Duodenal mucosa (tissue), 2 donors: ENCODE data around the gene DNASE1L3.

Experiments
- H3K27ac ChIP-seq: one replicate; pipeline ENCODE4 v1.7.0; 2013; ENCODE audit warnings: low read depth, low read length
- H3K27me3 ChIP-seq, 2 donors: one replicate each; pipeline ENCODE4 v1.7.0; 2013; ENCODE audit warnings: low read length in 2 of 2, control low read depth in 1 of 2; ENCODE audit not compliant: insufficient read depth in 2 of 2, control insufficient read depth in 1 of 2
- H3K36me3 ChIP-seq, 2 donors: one replicate each; pipeline ENCODE4 v1.7.0; 2013; ENCODE audit warnings: low read length in 2 of 2, control low read depth in 1 of 2; ENCODE audit not compliant: insufficient read depth in 2 of 2, control insufficient read depth in 1 of 2
- H3K4me1 ChIP-seq, 2 donors: one replicate each; pipeline ENCODE4 v1.7.0; 2013; ENCODE audit warnings: low read length in 2 of 2, control low read depth in 1 of 2; ENCODE audit not compliant: insufficient read depth in 2 of 2, control insufficient read depth in 1 of 2
- H3K4me3 ChIP-seq, 2 donors: one replicate each; pipeline ENCODE4 v1.7.0; 2013; ENCODE audit warnings: low read length in 2 of 2, low read depth in 1 of 2
- H3K9ac ChIP-seq, 2 donors: one replicate each; pipeline ENCODE4 v1.7.0; 2013; ENCODE audit warnings: low read length in 2 of 2, low read depth in 1 of 2
- H3K9me3 ChIP-seq, 2 donors: one replicate each; pipeline ENCODE4 v1.7.0; 2013; ENCODE audit warnings: low read length in 2 of 2, control low read depth in 1 of 2; ENCODE audit not compliant: control insufficient read depth in 1 of 2

Gene DNASE1L3

DNA sequence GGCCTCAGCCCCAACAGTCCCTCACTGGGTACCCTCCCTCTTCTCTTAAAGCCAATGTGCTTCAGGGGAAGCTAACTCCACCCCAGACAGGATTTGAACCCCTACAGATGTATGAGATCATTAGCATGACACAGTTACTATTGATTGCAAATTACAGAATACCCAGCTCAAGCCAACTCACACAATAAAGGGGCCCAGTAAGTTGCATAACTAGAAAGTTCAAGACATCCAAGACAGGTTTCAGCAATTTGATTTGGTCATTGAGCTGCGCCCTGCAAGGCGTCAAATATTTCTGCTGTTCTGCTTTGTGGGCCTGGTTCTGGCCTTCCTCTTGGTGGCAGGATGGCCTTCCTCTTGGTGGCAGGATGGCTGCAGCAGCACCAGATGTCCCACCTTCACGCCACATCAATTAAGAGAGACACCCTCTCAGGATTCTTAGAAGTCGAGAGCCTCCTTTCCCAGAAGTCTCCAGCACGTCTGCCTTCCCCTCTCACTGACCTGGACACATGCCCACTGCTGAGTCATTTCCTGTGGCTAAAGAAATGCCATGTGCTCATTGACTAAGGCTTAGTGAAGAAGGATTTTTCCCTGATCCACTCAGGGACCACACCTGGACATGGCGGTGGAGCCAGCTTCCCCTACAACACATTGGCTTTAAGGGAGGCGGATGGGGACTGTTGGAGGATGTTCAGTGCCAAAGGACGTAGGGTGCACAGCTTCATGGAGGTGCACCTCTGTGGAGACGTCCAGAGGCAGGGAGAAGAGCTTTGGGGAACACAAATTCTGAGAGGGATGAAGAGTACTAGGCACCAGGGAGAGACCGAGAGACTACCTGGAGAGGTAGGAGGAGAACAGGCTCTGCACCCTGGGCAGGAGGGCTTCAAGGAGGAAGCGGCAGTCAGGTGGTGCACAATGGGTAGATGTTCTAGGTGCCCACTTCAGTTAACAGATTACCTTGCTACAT lies 49.1 kb downstream of the DNASE1L3 start:
- peaks cover 15 to 21% of the 10 kb centered on the region in 2 donors for H3K4me1 ChIP-seq
- H3K4me3 ChIP-seq = no peak overlapping the region
- no peak overlapping the region for H3K9ac ChIP-seq
- no peak overlapping the region for H3K27ac ChIP-seq
- H3K27me3 ChIP-seq = no peaks in the 10 kb centered on the region
- no peaks in the 10 kb centered on the region for H3K9me3 ChIP-seq
- peaks cover 54 to 94% of the 10 kb centered on the region in 2 donors for H3K36me3 ChIP-seq

DNA sequence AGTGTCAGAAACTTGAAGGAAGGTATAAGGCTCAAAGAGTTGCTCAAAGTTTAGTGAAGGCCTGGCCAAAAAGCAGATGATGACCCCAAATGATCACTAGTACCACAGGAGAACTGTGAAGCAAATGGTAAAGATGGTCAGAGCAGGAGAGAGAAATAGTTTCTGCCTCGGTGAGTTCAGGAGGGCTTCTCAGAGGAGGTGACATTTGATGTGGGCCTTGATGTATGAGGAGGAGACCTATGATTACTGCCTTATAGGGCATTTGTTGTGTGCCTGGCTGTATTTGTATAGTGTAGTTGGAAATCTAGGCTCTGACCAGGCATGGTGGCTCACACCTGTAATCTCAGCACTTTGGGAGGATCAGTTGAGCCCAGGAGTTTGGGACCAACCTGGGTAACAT lies 50.4 kb downstream of the DNASE1L3 start:
- H3K36me3 ChIP-seq = peaks cover 63 to 100% of the 10 kb centered on the region in 2 donors
- no peak overlapping the region for H3K27ac ChIP-seq
- H3K9me3 ChIP-seq = no peaks in the 10 kb centered on the region
- H3K27me3 ChIP-seq = no peaks in the 10 kb centered on the region
- H3K4me3 ChIP-seq = no peak overlapping the region
- H3K4me1 ChIP-seq = peaks cover 15 to 16% of the 10 kb centered on the region in 2 donors
- no peak overlapping the region for H3K9ac ChIP-seq

DNA sequence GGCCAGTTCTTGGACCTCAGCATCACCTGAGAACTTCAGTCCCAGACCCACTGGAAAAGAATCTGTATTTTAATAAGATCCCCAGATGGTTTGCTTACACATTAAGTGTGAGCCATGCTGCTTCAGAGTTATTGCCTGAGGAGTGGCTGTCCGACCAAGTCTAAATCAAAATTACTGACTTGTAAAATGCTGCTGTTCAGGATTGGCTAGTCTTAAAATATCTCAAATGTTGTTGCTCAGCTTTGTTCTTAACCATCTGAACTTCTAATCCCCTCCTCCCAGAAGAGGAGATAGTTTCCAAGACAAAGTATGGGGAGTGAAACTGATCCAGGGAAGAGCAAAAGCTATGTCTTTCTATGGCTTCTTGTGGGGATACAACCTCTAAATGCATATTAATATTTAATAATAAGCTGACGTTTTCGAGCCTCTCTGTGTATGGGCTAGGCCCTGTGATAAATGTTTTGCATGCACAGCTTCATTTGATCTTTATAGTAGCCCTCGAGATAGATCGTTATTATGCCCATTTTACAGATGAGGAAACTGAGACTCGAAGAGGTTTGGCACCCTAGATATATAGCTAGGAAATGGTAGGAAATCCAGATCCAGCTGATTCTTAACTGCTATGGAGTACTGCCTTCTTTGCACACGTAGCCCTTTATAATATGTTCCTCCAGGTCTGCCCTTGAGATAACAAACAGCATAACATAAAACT lies 52.2 kb downstream of the DNASE1L3 start:
- Histone ChIP-seq H3K36me3 (peaks cover 64 to 97% of the 10 kb centered on the region in 2 donors), H3K27me3 (no peaks in the 10 kb centered on the region), H3K9me3 (no peaks in the 10 kb centered on the region), H3K27ac (no peak overlapping the region), H3K4me3 (no peak overlapping the region), H3K4me1 (peaks cover 11 to 12% of the 10 kb centered on the region in 2 donors), H3K9ac (no peak overlapping the region)

DNA sequence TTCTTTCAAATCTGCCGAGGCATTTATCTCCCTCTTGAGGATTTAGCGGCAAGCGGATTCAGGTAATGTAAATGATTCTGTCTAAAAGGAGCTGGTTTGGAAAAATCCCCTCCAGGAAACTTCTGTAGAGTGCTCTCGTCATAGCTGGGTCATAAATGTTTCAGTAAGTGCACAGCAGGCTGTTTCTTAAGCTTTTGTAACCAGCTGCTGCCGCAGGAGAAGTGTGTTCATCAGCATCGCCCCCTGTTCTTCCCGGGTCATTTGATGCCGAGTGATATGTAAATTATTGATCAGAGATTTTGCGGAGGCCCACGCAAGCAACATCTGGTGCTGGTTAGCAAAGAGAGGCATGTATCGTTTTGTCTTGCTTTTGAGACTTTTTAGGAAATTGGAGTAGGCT lies 53.1 kb downstream of the DNASE1L3 start:
- no peaks in the 10 kb centered on the region for H3K9me3 ChIP-seq
- H3K27ac ChIP-seq = no peak overlapping the region
- no peaks in the 10 kb centered on the region for H3K27me3 ChIP-seq
- peaks cover 5% of the 10 kb centered on the region in 2 donors for H3K4me1 ChIP-seq
- no peak overlapping the region for H3K9ac ChIP-seq
- H3K4me3 ChIP-seq = no peak overlapping the region
- H3K36me3 ChIP-seq = peaks cover 64 to 97% of the 10 kb centered on the region in 2 donors

DNA sequence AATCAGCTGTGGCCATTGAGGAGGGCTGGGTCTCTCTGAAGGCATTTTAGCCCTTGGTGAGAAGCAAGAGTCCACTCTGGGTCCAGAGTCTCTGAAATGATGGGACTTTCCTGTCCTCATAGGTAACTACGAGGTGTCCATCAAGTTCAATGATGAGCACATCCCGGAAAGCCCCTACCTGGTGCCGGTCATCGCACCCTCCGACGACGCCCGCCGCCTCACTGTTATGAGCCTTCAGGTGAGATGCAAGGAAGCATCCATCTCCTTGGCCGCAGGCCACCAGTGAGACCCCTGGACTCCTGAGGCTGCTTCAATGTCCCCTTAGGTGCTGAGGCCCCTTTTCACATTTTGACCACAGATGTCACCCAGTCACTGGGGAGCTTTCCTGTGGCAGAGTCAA lies 54.9 kb downstream of the DNASE1L3 start:
- no peaks in the 10 kb centered on the region for H3K27me3 ChIP-seq
- peaks cover 69 to 97% of the 10 kb centered on the region in 2 donors for H3K36me3 ChIP-seq
- H3K4me3 ChIP-seq = no peak overlapping the region
- H3K4me1 ChIP-seq = no peaks in the 10 kb centered on the region
- no peaks in the 10 kb centered on the region for H3K9me3 ChIP-seq
- no peak overlapping the region for H3K9ac ChIP-seq
- H3K27ac ChIP-seq = no peak overlapping the region

DNA sequence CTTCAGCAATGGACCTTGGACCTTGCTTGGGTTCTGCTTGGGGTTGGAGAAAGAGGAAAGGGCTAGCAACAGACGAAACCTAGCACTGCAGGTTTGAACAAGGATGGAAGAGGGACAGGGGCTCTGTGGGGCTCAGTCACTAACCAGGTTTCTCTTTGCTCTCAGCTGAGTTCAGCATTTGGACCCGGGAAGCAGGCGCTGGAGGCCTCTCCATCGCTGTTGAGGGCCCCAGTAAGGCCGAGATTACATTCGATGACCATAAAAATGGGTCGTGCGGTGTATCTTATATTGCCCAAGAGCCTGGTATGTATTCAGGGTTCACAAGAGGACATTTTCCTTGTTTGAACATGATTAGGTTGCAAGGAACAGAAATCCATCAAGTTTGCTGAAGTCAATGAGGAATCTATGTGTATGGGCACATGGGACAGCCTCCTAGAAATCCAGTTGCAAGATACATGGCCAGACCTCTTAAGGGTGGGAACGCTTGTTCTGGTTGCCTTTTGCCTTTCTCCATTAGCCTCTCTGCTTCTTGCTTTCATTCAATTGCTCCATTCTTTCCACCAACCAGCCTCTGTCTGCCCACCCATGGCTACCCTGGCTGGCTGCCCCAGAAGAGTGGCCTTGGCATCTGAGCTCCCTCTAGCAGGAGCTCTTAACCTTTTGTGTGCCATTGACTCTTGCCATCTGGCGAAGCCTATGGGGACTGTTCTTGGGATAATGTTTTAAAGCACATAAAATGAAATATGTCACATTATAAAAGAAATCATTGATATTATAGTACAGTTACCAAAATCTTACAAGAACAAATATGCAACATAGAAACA lies 55.9 kb downstream of the DNASE1L3 start:
- H3K27ac ChIP-seq = no peak overlapping the region
- H3K9me3 ChIP-seq = no peaks in the 10 kb centered on the region
- no peak overlapping the region for H3K4me3 ChIP-seq
- no peak overlapping the region for H3K9ac ChIP-seq
- peaks cover 68 to 97% of the 10 kb centered on the region in 2 donors for H3K36me3 ChIP-seq
- no peaks in the 10 kb centered on the region for H3K27me3 ChIP-seq
- H3K4me1 ChIP-seq = no peaks in the 10 kb centered on the region

DNA sequence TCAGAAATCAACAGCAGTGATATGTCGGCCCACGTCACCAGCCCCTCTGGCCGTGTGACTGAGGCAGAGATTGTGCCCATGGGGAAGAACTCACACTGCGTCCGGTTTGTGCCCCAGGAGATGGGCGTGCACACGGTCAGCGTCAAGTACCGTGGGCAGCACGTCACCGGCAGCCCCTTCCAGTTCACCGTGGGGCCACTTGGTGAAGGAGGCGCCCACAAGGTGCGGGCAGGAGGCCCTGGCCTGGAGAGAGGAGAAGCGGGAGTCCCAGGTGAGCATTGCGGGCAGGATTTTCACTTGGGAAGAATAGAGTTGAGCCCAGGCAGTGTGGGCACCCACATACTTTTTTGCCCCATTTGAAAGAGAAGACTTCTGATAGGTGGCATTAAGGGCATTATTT lies 57.4 kb downstream of the DNASE1L3 start:
- no peak overlapping the region for H3K27ac ChIP-seq
- peaks cover 69 to 97% of the 10 kb centered on the region in 2 donors for H3K36me3 ChIP-seq

DNA sequence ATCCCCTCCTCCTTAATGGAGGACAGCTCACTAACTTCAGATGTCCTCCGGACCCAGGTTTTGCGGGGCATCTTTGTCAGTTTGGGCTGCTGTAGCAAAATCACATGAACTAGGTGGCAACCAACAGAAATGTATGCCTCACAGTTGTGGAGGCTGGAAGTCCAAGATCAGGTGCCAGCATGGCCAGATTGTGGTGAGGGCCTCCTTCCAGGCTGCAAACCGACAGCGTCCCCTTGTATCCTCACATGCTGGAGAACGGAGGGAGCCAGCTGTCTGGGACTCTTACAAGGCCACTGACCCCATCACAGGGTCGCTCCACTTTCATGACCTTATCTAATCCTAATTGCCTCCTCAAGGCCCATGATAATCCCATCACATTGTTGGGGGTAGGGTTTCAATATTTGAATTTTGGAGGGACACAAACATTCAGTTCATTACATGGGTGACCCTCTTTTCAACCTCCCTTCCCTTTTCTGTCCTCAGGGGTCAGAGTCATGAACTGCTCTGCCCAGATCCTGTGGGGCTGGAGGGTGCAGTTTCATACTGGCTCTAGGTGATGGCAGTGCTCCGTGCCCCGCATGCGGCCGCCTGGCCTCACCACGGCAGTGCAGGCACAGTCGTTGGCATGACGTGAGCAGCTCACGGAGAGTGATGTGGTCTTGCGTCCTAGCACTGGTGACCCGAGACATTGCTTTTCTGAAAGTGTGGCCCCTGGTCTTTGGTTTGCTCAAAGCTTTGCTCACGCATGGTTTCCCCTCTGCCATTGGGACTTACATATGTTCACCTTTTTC lies 58.4 kb downstream of the DNASE1L3 start:
- Histone ChIP-seq H3K4me3 (no peak overlapping the region), H3K9me3 (no peaks in the 10 kb centered on the region), H3K4me1 (no peaks in the 10 kb centered on the region), H3K27me3 (no peaks in the 10 kb centered on the region), H3K36me3 (peaks cover 64 to 96% of the 10 kb centered on the region in 2 donors), H3K9ac (no peak overlapping the region), H3K27ac (no peak overlapping the region)

More for the DNA sequence above, 57.4 kb downstream of the DNASE1L3 start:
- H3K9ac ChIP-seq = no peak overlapping the region
- H3K4me3 ChIP-seq = no peak overlapping the region
- H3K4me1 ChIP-seq = no peaks in the 10 kb centered on the region
- no peaks in the 10 kb centered on the region for H3K27me3 ChIP-seq
- no peaks in the 10 kb centered on the region for H3K9me3 ChIP-seq

DNA sequence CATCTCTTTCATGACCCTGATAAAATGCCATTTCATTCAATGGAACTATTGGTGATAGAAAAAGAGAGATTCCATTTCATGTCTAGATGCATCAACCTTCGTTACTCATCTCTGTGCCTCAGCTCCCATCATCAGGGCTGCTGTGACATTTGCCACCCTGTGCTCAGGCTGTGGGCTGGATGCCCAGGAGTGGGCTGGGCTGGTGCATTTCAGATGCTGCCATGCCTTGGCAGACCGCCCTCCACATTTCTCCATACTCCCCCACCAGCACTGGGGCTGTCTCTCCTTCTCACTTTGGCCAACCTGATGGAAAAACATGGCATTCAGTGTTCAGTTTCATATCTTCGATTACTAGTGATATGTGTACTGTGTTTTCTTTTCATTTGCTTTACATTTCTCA lies 59.1 kb downstream of the DNASE1L3 start:
- Histone ChIP-seq H3K36me3 (peaks cover 62 to 96% of the 10 kb centered on the region in 2 donors), H3K9me3 (no peaks in the 10 kb centered on the region), H3K9ac (no peak overlapping the region), H3K4me3 (no peak overlapping the region), H3K4me1 (no peaks in the 10 kb centered on the region), H3K27ac (no peak overlapping the region), H3K27me3 (no peaks in the 10 kb centered on the region)
